Esophagus squamous epithelium (tissue), 5 donors: ENCODE measurements around the gene PPP2R1B. TPM values are rescaled to one million over a fixed set of nuclear protein-coding genes. Genes with fewer than 3 reads are reported as not detected.

ENCODE experiments used
- DNase-seq: peaks from one replicate; lab custom pipeline; 2025; lab: John Stamatoyannopoulos, UW
- H3K27ac ChIP-seq, 4 donors: fragments of 200-600 bp; sonication (generic); one replicate each; pipeline ENCODE4 v1.5.1; 2016 to 2019; ENCODE audit warnings: mild to moderate bottlenecking in 1 of 4
- H3K27me3 ChIP-seq, 4 donors: fragments of 200-600 bp; sonication (generic); 1 replicate in 3 of 4; 2 replicates in 1 of 4; pipeline versions ENCODE4 v1.5.1 to v1.6.0; 2017 to 2021; ENCODE audit warnings: antibody characterized with exemption in 1 of 4
- H3K36me3 ChIP-seq, 3 donors: fragments of 200-600 bp; sonication (generic); one replicate each; pipeline ENCODE4 v1.5.1; 2016 to 2019
- H3K4me1 ChIP-seq, 3 donors: fragments of 200-600 bp; sonication (generic); one replicate each; pipeline ENCODE4 v1.5.1; 2017 to 2019
- H3K4me3 ChIP-seq, 4 donors: fragments of 200-600 bp; sonication (generic); 1 replicate in 3 of 4; 2 replicates in 1 of 4; pipeline ENCODE4 v1.5.1; 2016 to 2019; ENCODE audit warnings: mild to moderate bottlenecking in 2 of 4, moderate library complexity in 1 of 4
- H3K9me3 ChIP-seq, 3 donors: fragments of 200-600 bp; sonication (generic); one replicate each; pipeline ENCODE4 v1.5.1; 2016 to 2019
- POLR2A ChIP-seq, 4 donors: fragments of 450-650 bp; IDR thresholded peaks; one replicate each; pipeline ENCODE4 v1.6.1; 2017; ENCODE audit warnings: antibody characterized with exemption in 4 of 4, mild to moderate bottlenecking in 4 of 4, moderate library complexity in 3 of 4
- WGBS, 2 donors: methylation state at CpG; one replicate each; pipeline ENCODE4 v1.1.5; 2018; 5-methylcytosine and 5-hydroxymethylcytosine counted together
- intact Hi-C: fragments of 100-400 bp; cut with DNase I; formaldehyde crosslinking; loops from one replicate; pipeline ENCODE4 v1.15.0; 2022
- total RNA-seq, 4 donors: library from RNA; depleted of rRNA; stranded (reverse); fragments of >200 nt; gene quantifications; one replicate each; pipeline ENCODE4 v1.1.0, GENCODE V29; 2016
- TF ChIP-seq, protein P1 (sequence below), 6 experiments: fragments of 450-650 bp in 4 of 6; fragments of 200-600 bp in 2 of 6; sonication (generic) in 2 of 6; IDR thresholded peaks; one replicate each; pipeline ENCODE4 v1.5.1; 2016 to 2019; ENCODE audit warnings: antibody characterized with exemption in 6 of 6, mild to moderate bottlenecking in 4 of 6, moderate library complexity in 4 of 6
- donor health status: DM: yes; HTN: yes; CAD: no.

Gene PPP2R1B
- total RNA-seq, 4 donors from 2014 or later = 17.6 to 39.7 (median 27.7) TPM

DNA sequence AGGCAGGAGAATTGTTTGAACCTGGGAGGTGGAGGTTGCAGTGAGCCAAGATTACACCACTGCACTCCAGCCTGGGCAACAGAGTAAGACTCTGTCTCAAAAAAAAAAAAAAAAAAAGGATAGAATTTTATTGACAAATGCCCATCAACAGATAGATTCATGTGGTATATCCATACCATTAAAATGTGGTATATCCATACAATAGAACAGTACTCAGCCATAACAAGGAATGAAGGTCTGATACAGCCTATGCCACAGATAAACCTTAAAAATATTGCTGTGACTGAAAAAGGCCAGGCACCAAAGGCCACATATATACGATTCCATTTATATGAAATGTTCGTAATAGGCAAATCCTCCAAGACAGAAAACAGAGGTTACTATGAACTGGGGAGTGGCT lies 45.3 kb upstream of the PPP2R1B start:
- Histone ChIP-seq H3K4me3 (no peak overlapping the region), H3K27ac (no peak overlapping the region), H3K36me3 (peaks cover 0 to 60% (median 4%) of the 10 kb centered on the region in 3 donors), H3K4me1 (no peaks in the 10 kb centered on the region), H3K27me3 (no peaks in the 10 kb centered on the region), H3K9me3 (no peaks in the 10 kb centered on the region)
- TF ChIP-seq POLR2A (IDR thresholded peaks at IDR 0.05) = no peak
- TF ChIP-seq, protein P1, sequence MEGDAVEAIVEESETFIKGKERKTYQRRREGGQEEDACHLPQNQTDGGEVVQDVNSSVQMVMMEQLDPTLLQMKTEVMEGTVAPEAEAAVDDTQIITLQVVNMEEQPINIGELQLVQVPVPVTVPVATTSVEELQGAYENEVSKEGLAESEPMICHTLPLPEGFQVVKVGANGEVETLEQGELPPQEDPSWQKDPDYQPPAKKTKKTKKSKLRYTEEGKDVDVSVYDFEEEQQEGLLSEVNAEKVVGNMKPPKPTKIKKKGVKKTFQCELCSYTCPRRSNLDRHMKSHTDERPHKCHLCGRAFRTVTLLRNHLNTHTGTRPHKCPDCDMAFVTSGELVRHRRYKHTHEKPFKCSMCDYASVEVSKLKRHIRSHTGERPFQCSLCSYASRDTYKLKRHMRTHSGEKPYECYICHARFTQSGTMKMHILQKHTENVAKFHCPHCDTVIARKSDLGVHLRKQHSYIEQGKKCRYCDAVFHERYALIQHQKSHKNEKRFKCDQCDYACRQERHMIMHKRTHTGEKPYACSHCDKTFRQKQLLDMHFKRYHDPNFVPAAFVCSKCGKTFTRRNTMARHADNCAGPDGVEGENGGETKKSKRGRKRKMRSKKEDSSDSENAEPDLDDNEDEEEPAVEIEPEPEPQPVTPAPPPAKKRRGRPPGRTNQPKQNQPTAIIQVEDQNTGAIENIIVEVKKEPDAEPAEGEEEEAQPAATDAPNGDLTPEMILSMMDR (IDR thresholded peaks at IDR 0.05) = no peak
- DNase-seq = no peak
- WGBS, 2 donors = 94 to 100% methylated on average over 2 of the region's 2 CpGs
- intact Hi-C loops = no loop called here

DNA sequence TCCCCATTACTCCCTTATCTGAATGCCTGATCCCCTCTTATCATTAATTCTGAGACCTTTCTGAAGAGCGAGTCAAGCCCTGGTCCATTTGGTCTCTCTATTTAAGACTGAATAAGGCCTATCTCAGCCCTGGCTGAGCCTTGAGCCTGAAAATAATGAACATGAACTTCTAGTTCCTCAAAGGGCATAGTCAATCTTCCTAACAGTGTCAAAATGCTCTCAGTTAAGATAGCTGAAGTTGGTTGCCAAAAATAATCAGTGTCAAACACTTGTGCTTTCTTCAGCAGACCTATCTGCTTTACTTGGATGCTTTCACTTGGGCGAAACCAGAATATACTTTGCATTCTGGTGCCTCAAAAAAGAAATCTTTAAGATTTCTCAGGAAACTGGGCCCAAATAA lies 42.6 kb upstream of the PPP2R1B start:
- no peak for DNase-seq
- peaks cover 0 to 79% (median 9%) of the 10 kb centered on the region in 3 donors for H3K36me3 ChIP-seq
- no peak overlapping the region for H3K4me3 ChIP-seq
- 94 to 97% methylated on average over 2 of the region's 2 CpGs for WGBS, 2 donors
- H3K4me1 ChIP-seq = no peaks in the 10 kb centered on the region
- intact Hi-C loops = no loop called here
- no peak for TF ChIP-seq POLR2A (IDR thresholded peaks at IDR 0.05)
- TF ChIP-seq, protein P1 (IDR thresholded peaks at IDR 0.05) = no peak
- no peak overlapping the region for H3K27ac ChIP-seq
- H3K27me3 ChIP-seq = no peaks in the 10 kb centered on the region
- no peaks in the 10 kb centered on the region for H3K9me3 ChIP-seq

DNA sequence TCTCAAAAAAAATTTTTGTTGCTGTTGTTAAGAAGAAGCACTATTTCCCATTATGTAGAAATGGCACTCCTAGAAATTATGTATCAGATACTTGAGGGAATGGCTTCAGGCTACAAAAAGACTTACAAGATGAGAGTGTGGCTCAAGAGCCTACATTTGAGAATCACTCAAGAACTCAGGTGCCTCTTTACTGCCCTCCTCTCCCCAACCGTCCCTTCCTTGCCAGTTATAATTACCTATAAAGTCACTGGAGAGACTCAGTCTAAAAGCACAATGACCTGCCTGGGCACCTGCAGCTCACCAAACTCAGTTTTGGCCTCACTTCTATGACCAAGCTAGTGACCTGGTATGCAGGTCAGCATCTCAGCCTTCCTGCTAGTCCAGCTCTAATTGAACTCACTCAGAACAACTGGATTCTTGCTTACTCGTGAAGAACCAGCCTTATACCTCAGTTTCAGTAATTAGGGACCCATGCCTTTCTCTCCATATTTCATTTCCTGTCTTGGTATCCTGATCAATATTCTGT lies 41.9 kb upstream of the PPP2R1B start:
- TF ChIP-seq, protein P1 (IDR thresholded peaks at IDR 0.05) = no peak
- TF ChIP-seq POLR2A (IDR thresholded peaks at IDR 0.05) = no peak
- Histone ChIP-seq H3K27me3 (no peaks in the 10 kb centered on the region), H3K36me3 (peaks cover 0 to 83% (median 9%) of the 10 kb centered on the region in 3 donors), H3K9me3 (no peaks in the 10 kb centered on the region), H3K4me1 (no peaks in the 10 kb centered on the region), H3K4me3 (no peak overlapping the region), H3K27ac (no peak overlapping the region)
- no peak for DNase-seq
- 89 to 92% methylated on average over 2 of the region's 2 CpGs for WGBS, 2 donors
- intact Hi-C loops = no loop called here

GRCh38 chr11:111807076-111807475 lies 40.9 kb upstream of the PPP2R1B start:
- Histone ChIP-seq H3K4me1 (no peaks in the 10 kb centered on the region), H3K4me3 (no peak overlapping the region), H3K27me3 (no peaks in the 10 kb centered on the region), H3K9me3 (no peaks in the 10 kb centered on the region), H3K27ac (no peak overlapping the region), H3K36me3 (peaks cover 0 to 83% (median 9%) of the 10 kb centered on the region in 3 donors)
- 83 to 84% methylated on average over 1 of the region's 1 CpG for WGBS, 2 donors
- intact Hi-C loops = no loop called here
- no peak for DNase-seq
- TF ChIP-seq, protein P1 (IDR thresholded peaks at IDR 0.05) = no peak
- TF ChIP-seq POLR2A (IDR thresholded peaks at IDR 0.05) = no peak

GRCh38 chr11:111801135-111801534 lies 34.9 kb upstream of the PPP2R1B start:
- no peak for DNase-seq
- peaks cover 0 to 51% (median 5%) of the 10 kb centered on the region in 3 donors for H3K36me3 ChIP-seq
- no peaks in the 10 kb centered on the region for H3K9me3 ChIP-seq
- H3K4me1 ChIP-seq = peaks cover 0 to 32% (median 0%) of the 10 kb centered on the region in 3 donors
- intact Hi-C loops = no loop called here
- 63 to 70% methylated on average over 2 of the region's 2 CpGs for WGBS, 2 donors
- no peaks in the 10 kb centered on the region for H3K27me3 ChIP-seq
- H3K27ac ChIP-seq = peak overlapping the region; percentile 2 to 68 (median 37)
- H3K4me3 ChIP-seq = no peak overlapping the region
- TF ChIP-seq, protein P1 (IDR thresholded peaks at IDR 0.05) = no peak
- TF ChIP-seq POLR2A (IDR thresholded peaks at IDR 0.05) = no peak
